Measurements from ENCODE around the gene TOB2.

TOB2 gene

DNA sequence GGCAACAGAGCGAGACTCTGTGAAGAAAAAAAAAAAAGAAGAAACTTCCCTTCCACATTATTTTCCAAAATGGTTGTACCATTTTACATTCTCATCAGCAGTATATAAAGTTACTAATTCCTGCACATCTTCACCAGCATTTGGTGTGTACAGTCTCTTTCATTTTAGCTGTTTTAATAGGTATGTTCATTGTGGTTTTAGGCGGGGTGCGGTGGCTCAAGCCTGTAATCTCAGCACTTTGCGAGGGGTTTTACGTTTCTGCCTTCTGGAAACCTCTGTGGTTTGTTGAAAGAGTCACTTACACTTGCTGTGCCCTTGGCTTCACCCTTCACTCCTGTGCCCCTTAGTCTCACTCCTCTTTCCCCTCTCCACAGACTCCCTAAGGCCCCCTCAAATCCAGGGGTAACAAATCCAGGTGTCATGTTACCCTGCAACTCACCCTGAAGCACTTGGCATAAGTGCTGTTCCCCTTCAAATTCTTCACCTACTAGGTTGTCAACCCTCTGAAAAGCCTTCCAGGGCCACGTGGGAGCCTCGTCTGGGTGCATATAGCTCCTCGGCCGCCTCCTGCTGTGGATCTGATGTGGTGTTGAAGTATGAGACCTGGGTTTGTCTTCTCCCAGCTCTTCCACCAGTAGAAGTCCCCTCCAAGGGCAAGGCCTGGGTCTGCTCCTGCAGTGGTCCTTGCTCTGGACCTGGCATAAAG is 20.8 kb downstream of the TOB2 start:
- no peak for DNase-seq (ENCODE audit: low read depth)
- H3K4me3 ChIP-seq (ENCODE audit: low read length) = no peak overlapping the region
- TF ChIP-seq CTCF (IDR thresholded peaks at IDR 0.05; ENCODE audit: insufficient read depth, low read depth, low read length, missing control alignments) = no peak

GRCh38 chr22:41418717-41419116 is 27.9 kb downstream of the TOB2 start:
- no peak for TF ChIP-seq CTCF (IDR thresholded peaks at IDR 0.05; ENCODE audit: insufficient read depth, low read depth, low read length, missing control alignments)
- no peak for DNase-seq (ENCODE audit: low read depth)
- H3K4me3 ChIP-seq (ENCODE audit: low read length) = no peak overlapping the region

DNA sequence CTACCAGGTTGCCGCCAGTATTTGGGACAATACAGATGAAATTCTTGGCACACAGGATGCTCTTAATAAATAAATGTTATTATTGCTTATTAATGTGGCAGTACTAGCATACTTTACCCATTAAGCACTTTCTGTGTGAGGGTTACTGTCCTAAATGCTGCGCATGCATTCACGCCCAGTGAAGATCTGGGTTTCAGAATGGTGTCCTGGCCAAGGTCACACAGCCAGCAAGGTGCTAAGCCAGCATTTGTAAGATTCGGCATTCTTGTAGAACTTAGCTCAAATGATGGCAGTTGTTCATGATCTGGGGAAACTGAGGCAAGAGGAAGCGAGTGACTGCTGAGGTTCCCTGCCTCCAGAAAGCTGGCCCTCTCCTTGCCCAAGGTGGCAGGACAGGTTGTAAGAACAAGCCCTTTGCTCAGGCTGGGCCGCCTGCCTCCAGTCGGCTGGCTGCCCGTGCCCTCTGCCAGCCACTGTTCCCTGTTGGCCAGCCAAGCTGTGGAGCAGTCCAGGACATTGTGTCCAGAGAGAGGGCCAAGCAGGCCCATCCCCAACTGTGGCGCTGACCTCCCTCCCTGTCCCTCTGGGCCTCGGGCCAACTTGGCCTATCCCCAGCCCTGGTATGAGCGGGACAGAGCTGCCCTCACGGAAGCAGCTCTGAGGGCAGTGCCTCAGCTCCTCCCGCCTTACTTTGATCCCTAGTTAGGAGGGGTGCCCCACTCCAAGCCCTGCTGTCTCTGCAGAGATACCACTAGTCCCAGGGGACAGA is 28.8 kb downstream of the TOB2 start:
- TF ChIP-seq CTCF (IDR thresholded peaks at IDR 0.05; ENCODE audit: insufficient read depth, low read depth, low read length, missing control alignments) = no peak
- no peak overlapping the region for H3K4me3 ChIP-seq (ENCODE audit: low read length)
- no peak for DNase-seq (ENCODE audit: low read depth)

- H3K4me3 ChIP-seq (ENCODE audit: low read length) = no peak overlapping the region
- TF ChIP-seq CTCF (IDR thresholded peaks at IDR 0.05; ENCODE audit: insufficient read depth, low read depth, low read length, missing control alignments) = no peak
- no peak for DNase-seq (ENCODE audit: low read depth)
Measured at GRCh38 chr22:41415554-41415953, 31.0 kb downstream of the TOB2 start.

- no peak overlapping the region for H3K4me3 ChIP-seq (ENCODE audit: low read length)
- no peak for DNase-seq (ENCODE audit: low read depth)
Measured at GRCh38 chr22:41411021-41411851, 35.4 kb downstream of the TOB2 start.

GRCh38 chr22:41410311-41410751 is 36.3 kb downstream of the TOB2 start:
- no peak overlapping the region for H3K4me3 ChIP-seq (ENCODE audit: low read length)
- no peak for DNase-seq (ENCODE audit: low read depth)
- TF ChIP-seq CTCF (IDR thresholded peaks at IDR 0.05; ENCODE audit: insufficient read depth, low read depth, low read length, missing control alignments) = no peak

More at GRCh38 chr22:41411021-41411851, 35.4 kb downstream of the TOB2 start:
- no peak for TF ChIP-seq CTCF (IDR thresholded peaks at IDR 0.05; ENCODE audit: insufficient read depth, low read depth, low read length, missing control alignments)
